ENCODE measurements around the gene KANK4. TPM values are rescaled to one million over a fixed set of nuclear protein-coding genes. Genes with fewer than 3 reads are reported as not detected.

KANK4 gene
- total RNA-seq, result 0.42 and 0.62 TPM in 2 replicates

DNA sequence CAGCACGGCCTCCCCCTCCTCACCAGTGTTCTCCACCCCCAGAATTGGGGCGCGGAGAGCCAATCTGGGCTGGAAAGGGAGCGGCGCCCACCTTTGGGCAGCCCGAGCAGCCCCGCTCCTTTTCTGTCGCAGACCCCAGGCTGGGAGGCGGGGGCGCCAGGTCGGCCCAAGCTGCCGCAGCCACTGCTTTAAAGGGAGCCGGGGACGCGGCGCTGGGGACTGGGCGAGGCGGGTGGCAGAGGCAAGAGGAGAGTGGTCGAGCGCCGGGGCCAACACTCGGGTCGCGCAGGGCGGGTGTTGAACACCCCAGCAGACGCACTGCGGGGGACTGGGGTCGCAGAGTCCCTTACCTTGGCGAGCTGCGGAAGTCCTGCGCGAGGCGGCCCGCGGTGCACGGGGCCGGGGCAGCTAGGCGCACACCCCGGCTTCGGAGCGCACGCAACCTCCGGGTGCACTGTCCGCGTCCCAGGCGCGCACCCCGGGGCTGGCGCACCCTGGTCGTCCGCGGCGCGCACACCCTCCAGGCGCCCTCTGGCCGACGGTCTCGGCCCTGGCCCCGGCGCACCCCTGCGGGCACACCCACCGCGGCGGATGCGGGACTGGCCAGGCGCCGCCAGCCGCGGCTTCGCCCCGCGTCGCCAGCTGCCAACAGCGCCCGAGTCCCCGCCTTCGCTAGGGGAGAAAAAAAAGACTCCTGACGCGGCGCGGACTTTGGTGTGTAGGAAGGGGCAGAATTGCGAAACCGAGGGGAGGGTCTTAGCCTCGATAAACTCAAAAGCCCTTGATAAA, at the start of gene KANK4:
Gene KANK4 (minus strand): TSS at position 679 of the 789 bp plus-strand sequence. CDS start 37,870 bp downstream, outside the sequence.

DNA sequence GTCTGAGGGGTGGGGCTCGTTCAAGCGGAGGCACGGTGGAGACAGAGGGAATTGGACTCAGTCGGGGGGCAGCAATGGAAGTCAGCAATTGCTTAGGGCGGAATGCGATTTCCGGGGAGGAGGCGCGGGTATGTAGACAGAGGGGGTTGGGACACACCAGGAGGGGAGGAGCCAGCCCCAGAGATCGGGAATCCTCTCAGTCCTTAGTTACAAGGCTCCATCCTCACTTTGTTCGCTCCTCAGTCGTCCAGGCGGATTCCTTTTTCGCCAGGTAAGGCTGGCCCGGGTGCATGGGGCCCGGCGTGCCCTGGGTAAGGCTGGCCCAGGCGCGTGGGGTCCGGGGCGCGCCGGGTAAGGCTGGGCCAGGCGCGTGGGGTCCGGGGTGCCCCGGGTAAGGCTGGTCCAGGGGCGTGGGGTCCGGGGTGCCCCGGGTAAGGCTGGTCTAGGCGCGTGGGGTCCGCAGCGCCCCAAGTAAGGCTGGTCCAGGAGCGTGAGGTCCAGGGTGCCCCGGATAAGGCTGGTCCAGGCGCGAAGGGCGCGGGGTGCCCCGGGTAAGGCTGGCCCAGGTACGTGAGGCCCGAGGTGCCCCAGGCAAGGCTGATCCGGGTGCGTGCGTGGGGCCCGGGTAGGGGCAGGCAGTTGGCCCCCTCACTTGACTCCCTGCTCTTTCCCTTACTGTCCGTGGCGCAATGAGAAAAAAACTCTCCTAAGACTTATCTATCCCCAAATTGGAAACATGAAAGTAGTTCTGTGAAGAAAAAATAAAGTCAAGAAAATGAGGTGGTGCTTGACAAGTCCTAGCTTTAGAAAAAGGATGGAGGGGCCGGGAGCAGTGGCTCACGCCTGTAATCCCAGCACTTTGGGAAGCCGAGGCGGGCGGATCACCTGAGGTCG, 124.3 kb downstream of the KANK4 start, which contains the start of gene L1TD1:
Gene L1TD1 (plus strand): TSS at position 199 of the 894 bp plus-strand sequence. CDS start 11,780 bp downstream, outside the sequence.

Other genes starting within 250 kb of the KANK4 start
- gene L1TD1, start 124.6 kb downstream of the KANK4 start, total RNA-seq, result 1.2 and 3.4 TPM in 2 replicates
- 15.9 and 28.6 TPM in 2 replicates for gene USP1, start 117.6 kb upstream of the KANK4 start, total RNA-seq

All from hair follicular keratinocyte (primary cell).